SK-N-SH (cell line): ENCODE measurements around the gene MMAA. TPM values are rescaled to one million over a fixed set of nuclear protein-coding genes. Genes with fewer than 3 reads are reported as not detected.

Experiments used
- CTCF ChIA-PET: fragments of 300-600, 350-600 bp; formaldehyde crosslinking; extraction: SDS; loops from one replicate; lab custom pipeline; 2021; lab: Yijun Ruan, JAX
- POLR2A ChIA-PET: fragments of 350-600 bp; sonication (Branson Sonifier 250); formaldehyde crosslinking; extraction: SDS; loops from one replicate; lab custom pipeline; 2020; ENCODE audit warnings: antibody characterized with exemption, inconsistent platforms; lab: Yijun Ruan, JAX
- DNase-seq: peaks from one replicate; pipeline ENCODE4 v3.0.0; 2012
- H2AFZ ChIP-seq: fragments of 200-600 bp; sonication (generic); 2 replicates; pipeline ENCODE4 v1.8.1; 2016; ENCODE audit warnings: antibody characterized with exemption, mild to moderate bottlenecking, low read depth
- H3F3A ChIP-seq: fragments of 200-600 bp; sonication (generic); replicated peaks from 2 replicates; pipeline ENCODE3; 2016; ENCODE audit warnings: antibody characterized with exemption, mild to moderate bottlenecking; ENCODE audit not compliant: insufficient read depth
- H3K27ac ChIP-seq, 2 experiments: fragments of 200-500 bp in 1 of 2; fragments of 200-600 bp in 1 of 2; sonication (Bioruptor generic) in 1 of 2; sonication (generic), shearing (Covaris generic) in 1 of 2; 2 replicates each; pipeline versions ENCODE4 v1.5.1 to v1.6.1; 2014 to 2016; ENCODE audit warnings: low read depth in 2 of 2, inconsistent platforms in 1 of 2, low read length in 1 of 2, mild to moderate bottlenecking in 1 of 2, mixed read lengths in 1 of 2
- H3K27me3 ChIP-seq: fragments of 200-600 bp; sonication (generic), shearing (Covaris generic); 2 replicates; pipeline ENCODE4 v1.6.1; 2016; ENCODE audit warnings: mixed run types; ENCODE audit not compliant: insufficient read depth
- H3K36me3 ChIP-seq, 2 experiments: fragments of 200-500 bp in 1 of 2; fragments of 200-600 bp in 1 of 2; sonication (Bioruptor generic) in 1 of 2; sonication (generic) in 1 of 2; replicated peaks in 1 of 2; 2 replicates each; pipeline versions ENCODE3 to v1.5.1; 2014 to 2016; ENCODE audit warnings: low read length in 1 of 2, mild to moderate bottlenecking in 1 of 2; ENCODE audit not compliant: insufficient read depth in 2 of 2, control insufficient read depth in 1 of 2
- H3K4me1 ChIP-seq, 2 experiments: fragments of 200-500 bp in 1 of 2; fragments of 200-600 bp in 1 of 2; sonication (Bioruptor generic) in 1 of 2; sonication (generic), shearing (Covaris generic) in 1 of 2; 2 replicates each; pipeline versions ENCODE4 v1.5.1 to v1.6.1; 2014 to 2016; ENCODE audit warnings: low read depth in 1 of 2, low read length in 1 of 2, mixed run types in 1 of 2; ENCODE audit not compliant: insufficient read depth in 2 of 2, control insufficient read depth in 1 of 2
- H3K4me2 ChIP-seq: fragments of 200-600 bp; sonication (generic), shearing (Covaris generic); 2 replicates; pipeline ENCODE4 v1.6.1; 2017; ENCODE audit warnings: mixed run types
- H3K4me3 ChIP-seq, 2 experiments: fragments of 200-500 bp in 1 of 2; fragments of 200-600 bp in 1 of 2; sonication (Bioruptor generic) in 1 of 2; sonication (generic), shearing (Covaris generic) in 1 of 2; 2 replicates each; pipeline versions ENCODE4 v1.5.1 to v1.8.1; 2014 to 2016; ENCODE audit warnings: low read depth in 2 of 2, inconsistent platforms in 1 of 2, low read length in 1 of 2, mild to moderate bottlenecking in 1 of 2, mixed read lengths in 1 of 2, moderate library complexity in 1 of 2
- H3K79me2 ChIP-seq: fragments of 200-600 bp; sonication (generic); 2 replicates; pipeline ENCODE4 v1.8.1; 2017; ENCODE audit warnings: mild to moderate bottlenecking; ENCODE audit not compliant: insufficient read depth
- H3K9ac ChIP-seq: fragments of 200-600 bp; sonication (generic); 2 replicates; pipeline ENCODE4 v1.6.1; 2017; ENCODE audit warnings: mixed run types
- H3K9me2 ChIP-seq: fragments of 200-600 bp; sonication (generic); 2 replicates; pipeline ENCODE4 v1.6.1; 2017; ENCODE audit warnings: mixed run types
- H3K9me3 ChIP-seq: fragments of 200-600 bp; sonication (generic); 2 replicates; pipeline ENCODE4 v1.6.1; 2017; ENCODE audit warnings: mixed run types, mild to moderate bottlenecking, moderate library complexity
- H4K20me1 ChIP-seq: fragments of 200-600 bp; sonication (generic); 2 replicates; pipeline ENCODE4 v1.6.1; 2017; ENCODE audit warnings: mild to moderate bottlenecking, mixed run types; ENCODE audit not compliant: insufficient read depth
- ELF1 ChIP-seq: IDR thresholded peaks from 2 replicates; pipeline ENCODE4 v1.4.0; 2012
- EZH2phosphoT487 ChIP-seq: fragments of 200-600 bp; sonication (generic); IDR thresholded peaks from 2 replicates; pipeline ENCODE4 v1.6.1; 2017; ENCODE audit warnings: low read depth, mixed run types, mild to moderate bottlenecking, antibody characterized with exemption, moderate library complexity, borderline replicate concordance
- JUND ChIP-seq: IDR thresholded peaks from 2 replicates; pipeline ENCODE4 v1.4.0; 2012
- MEF2A ChIP-seq: IDR thresholded peaks from 2 replicates; pipeline ENCODE4 v1.4.0; 2012; ENCODE audit warnings: low read depth, borderline replicate concordance
- NFIC ChIP-seq: IDR thresholded peaks from 2 replicates; pipeline ENCODE4 v1.4.0; 2012; ENCODE audit warnings: borderline replicate concordance
- NRF1 ChIP-seq: IDR thresholded peaks from 2 replicates; pipeline ENCODE4 v1.6.1; 2012; ENCODE audit warnings: low read depth, mild to moderate bottlenecking, low read length
- TAF1 ChIP-seq: IDR thresholded peaks from 2 replicates; pipeline ENCODE4 v1.6.1; 2012; ENCODE audit warnings: low read depth, mild to moderate bottlenecking, low read length, moderate library complexity, borderline replicate concordance
- USF2 ChIP-seq: fragments of 150-350 bp; IDR thresholded peaks from 2 replicates; pipeline ENCODE4 v1.6.1; 2017; ENCODE audit warnings: antibody characterized with exemption, low read length, low read depth, borderline replicate concordance
- YY1 ChIP-seq: IDR thresholded peaks from 2 replicates; pipeline ENCODE4 v1.4.0; 2012; ENCODE audit warnings: low read depth, mild to moderate bottlenecking
- WGBS: methylation state at CpG from one replicate; pipeline ENCODE4 v1.1.6; 2017; ENCODE audit warnings: low lambda C conversion rate; 5-methylcytosine and 5-hydroxymethylcytosine counted together
- polyA plus RNA-seq, 3 experiments: library from polyadenylated mRNA; depleted of rRNA; stranded (reverse); fragments of >200 nt; gene quantifications; 2 replicates each; pipeline ENCODE4 v1.2.3, GENCODE V29; 2012

MMAA gene
- polyA plus RNA-seq, 1 of the 3 experiments (the other 2 are of a cell fraction), result 2.2 TPM

GRCh38 chr4:145623831-145624230, 4.6 kb downstream of the MMAA start:
- H3K79me2 ChIP-seq, result peaks cover 8% of the 10 kb centered on the region; the same call in 1 of the 2 replicates
- H3K9ac ChIP-seq, result no peak overlapping the region
- ChIA-PET POLR2A (no interaction called here), CTCF (interaction anchor here (0.9 kb wide), 1 partner anchor 39 kb away, joined by 3 read pairs; no protein-coding TSS in a partner anchor)
- H3F3A ChIP-seq, result peaks cover 14% of the 10 kb centered on the region
- peaks cover 5 to 10% of the 10 kb centered on the region in 2 experiments; a peak in 3 of 4 replicates for H3K4me1 ChIP-seq
- H4K20me1 ChIP-seq, result no peaks in the 10 kb centered on the region
- H3K9me3 ChIP-seq, result no peaks in the 10 kb centered on the region
- H3K27ac ChIP-seq, result peak overlapping the region in 1 of 2 experiments; percentile 18; a peak in 1 of 4 replicates
- H3K4me3 ChIP-seq, result no peak overlapping the region
- H3K9me2 ChIP-seq, result no peaks in the 10 kb centered on the region
- H2AFZ ChIP-seq, result peak overlapping the region; percentile 68; the same call in 1 of the 2 replicates
- no peak overlapping the region for H3K4me2 ChIP-seq
- H3K36me3 ChIP-seq, result no peaks in the 10 kb centered on the region
- no peak for TF ChIP-seq NRF1
- TF ChIP-seq JUND, result 0 out of 2 replicates have a peak, but pooled peaks have one; percentile 11
- 83% methylated on average over 1 of the region's 1 CpG for WGBS
- DNase-seq, result no peak
- no peaks in the 10 kb centered on the region for H3K27me3 ChIP-seq

- Histone ChIP-seq H3K4me1 (peaks cover 3 to 4% of the 10 kb centered on the region in 2 experiments; a peak in 2 of 4 replicates), H3K4me3 (no peak overlapping the region), H3K9ac (no peak overlapping the region), H2AFZ (no peak overlapping the region), H3K36me3 (no peaks in the 10 kb centered on the region), H3K27me3 (no peaks in the 10 kb centered on the region), H4K20me1 (no peaks in the 10 kb centered on the region), H3K4me2 (no peak overlapping the region), H3K27ac (no peak overlapping the region), H3F3A (peaks cover 10% of the 10 kb centered on the region), H3K9me2 (no peaks in the 10 kb centered on the region), H3K79me2 (peaks cover under 1% of the 10 kb centered on the region; the same call in 1 of the 2 replicates), H3K9me3 (no peaks in the 10 kb centered on the region)
- WGBS, result 92% methylated on average over 10 of the region's 10 CpGs
- TF ChIP-seq ELF1, result no peak
- TF ChIP-seq TAF1, result no peak
- no peak for TF ChIP-seq NFIC
- TF ChIP-seq YY1, result no peak
- TF ChIP-seq EZH2phosphoT487, result no peak
- TF ChIP-seq USF2, result no peak
- no peak for DNase-seq
- POLR2A ChIA-PET, result no interaction called here
- CTCF ChIA-PET, result interaction anchor here (0.8 kb wide), 2 partner anchors 12 to 392 kb away, joined by 3 to 4 read pairs; no protein-coding TSS in a partner anchor
These were observed 6.8 kb downstream of the MMAA start for GRCh38 chr4:145625677-145626622.

- Histone ChIP-seq H3K9me2 (no peaks in the 10 kb centered on the region), H3K27me3 (no peaks in the 10 kb centered on the region), H3K36me3 (no peaks in the 10 kb centered on the region), H3K79me2 (no peaks in the 10 kb centered on the region), H3K4me3 (no peak overlapping the region), H3K4me1 (peaks cover 3 to 4% of the 10 kb centered on the region in 2 experiments; a peak in 2 of 4 replicates), H3K9me3 (no peaks in the 10 kb centered on the region), H3K9ac (no peak overlapping the region), H2AFZ (no peak overlapping the region), H3K27ac (no peak overlapping the region), H4K20me1 (no peaks in the 10 kb centered on the region), H3F3A (peaks cover 10% of the 10 kb centered on the region), H3K4me2 (no peak overlapping the region)
- TF ChIP-seq MEF2A (no peak), NFIC (no peak)
- ChIA-PET CTCF (interaction anchor here (0.8 kb wide), 1 partner anchor 393 kb away, joined by 4 read pairs; no protein-coding TSS in a partner anchor), POLR2A (no interaction called here)
- WGBS, result 82% methylated on average over 2 of the region's 2 CpGs
- no peak for DNase-seq
These were observed 7.4 kb downstream of the MMAA start for GRCh38 chr4:145626623-145626982.
